HEK293T (cell line): ENCODE measurements around the gene ABHD10.
A peak's percentile ranks its signal among the peaks of the same experiment; 100 is the strongest.

Experiments
- CTCF ChIA-PET: fragments of 350-600 bp; formaldehyde crosslinking; extraction: SDS; loops from one replicate; lab custom pipeline; 2021; ENCODE audit warnings: antibody characterized with exemption, inconsistent platforms; lab: Yijun Ruan, JAX
- POLR2A ChIA-PET: fragments of 350-600 bp; formaldehyde crosslinking; extraction: SDS; loops from one replicate; lab custom pipeline; 2020; ENCODE audit warnings: antibody characterized with exemption, inconsistent platforms; lab: Yijun Ruan, JAX
- DNase-seq: peaks from one replicate; pipeline ENCODE4 v3.0.0; 2012; ENCODE audit warnings: mixed read lengths; ENCODE audit errors: extremely low spot score
- ARNT ChIP-seq: fragments of 450-650 bp; IDR thresholded peaks from 2 replicates; pipeline ENCODE4 v1.6.1; 2017; ENCODE audit warnings: mild to moderate bottlenecking
- BHLHE40 ChIP-seq: fragments of 450-650 bp; IDR thresholded peaks from 2 replicates; pipeline ENCODE4 v1.6.1; 2016; ENCODE audit warnings: mild to moderate bottlenecking, moderate library complexity, borderline replicate concordance
- CTBP1 ChIP-seq: fragments of 450-650 bp; IDR thresholded peaks from 2 replicates; pipeline ENCODE4 v1.6.1; 2016; ENCODE audit warnings: borderline replicate concordance
- ELF4 ChIP-seq: fragments of 450-650 bp; IDR thresholded peaks from 2 replicates; pipeline ENCODE4 v1.6.1; 2017; ENCODE audit warnings: antibody characterized with exemption
- FOXA1 ChIP-seq: fragments of 450-650 bp; IDR thresholded peaks from 2 replicates; pipeline ENCODE4 v1.6.1; 2016; ENCODE audit warnings: mild to moderate bottlenecking
- FOXK2 ChIP-seq: fragments of 450-650 bp; IDR thresholded peaks from 2 replicates; pipeline ENCODE4 v1.6.1; 2016; ENCODE audit warnings: mild to moderate bottlenecking
- FOXM1 ChIP-seq: fragments of 450-650 bp; IDR thresholded peaks from 2 replicates; pipeline ENCODE4 v1.6.1; 2017; ENCODE audit warnings: mild to moderate bottlenecking, borderline replicate concordance
- HDGF ChIP-seq: fragments of 450-650 bp; IDR thresholded peaks from 2 replicates; pipeline ENCODE4 v1.6.1; 2017; ENCODE audit warnings: antibody characterized with exemption, borderline replicate concordance
- L3MBTL2 ChIP-seq: fragments of 450-650 bp; conservative IDR thresholded peaks from 2 replicates; pipeline ENCODE4 v1.6.1; 2016; ENCODE audit warnings: mild to moderate bottlenecking
- LEF1 ChIP-seq: fragments of 450-650 bp; IDR thresholded peaks from 2 replicates; pipeline ENCODE4 v1.6.1; 2017; ENCODE audit warnings: mild to moderate bottlenecking, borderline replicate concordance
- NFRKB ChIP-seq: fragments of 450-650 bp; IDR thresholded peaks from 2 replicates; pipeline ENCODE4 v1.6.1; 2016; ENCODE audit warnings: mild to moderate bottlenecking, moderate library complexity
- SP1 ChIP-seq: fragments of 450-650 bp; IDR thresholded peaks from 2 replicates; pipeline ENCODE4 v1.6.1; 2017
- SUZ12 ChIP-seq: fragments of 450-650 bp; IDR thresholded peaks from 2 replicates; pipeline ENCODE4 v1.6.1; 2016; ENCODE audit warnings: mild to moderate bottlenecking
- TARDBP ChIP-seq: fragments of 450-650 bp; IDR thresholded peaks from 2 replicates; pipeline ENCODE4 v1.6.1; 2016
- ZNF384 ChIP-seq: fragments of 450-650 bp; IDR thresholded peaks from 2 replicates; pipeline ENCODE4 v1.6.1; 2016
- TF ChIP-seq, protein P1 (sequence below): fragments of 450-650 bp; IDR thresholded peaks from 2 replicates; pipeline ENCODE4 v1.6.1; 2016

ABHD10 gene

DNA sequence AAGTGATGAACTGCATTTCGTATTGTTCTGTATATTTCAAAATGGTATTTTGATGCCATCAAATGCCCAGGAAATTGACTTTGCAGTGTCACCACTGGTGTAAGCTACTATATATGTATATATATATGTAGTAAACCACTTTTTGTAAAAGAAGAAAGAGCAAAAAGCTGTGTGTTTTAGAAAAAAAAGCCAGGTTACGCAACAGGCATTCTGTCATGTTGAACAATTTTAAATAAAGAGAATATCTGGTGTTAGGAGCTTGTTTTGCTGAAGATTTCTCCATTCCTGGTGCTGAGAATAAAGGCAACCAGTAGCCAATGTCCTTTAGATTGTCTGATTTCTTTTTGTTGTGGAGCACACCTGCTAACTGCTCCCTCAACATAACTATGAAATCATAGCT lies 3.7 kb upstream of the ABHD10 start:
- ChIA-PET POLR2A (no interaction called here), CTCF (no interaction called here)
- TF ChIP-seq SP1 (no peak), ARNT (no peak), FOXK2 (no peak), ZNF384 (no peak), BHLHE40 (no peak), CTBP1 (no peak), LEF1 (no peak), ELF4 (no peak), HDGF (no peak), TARDBP (no peak), NFRKB (no peak), L3MBTL2 (no peak), FOXM1 (no peak), SUZ12 (no peak), FOXA1 (no peak)
- TF ChIP-seq, protein P1, sequence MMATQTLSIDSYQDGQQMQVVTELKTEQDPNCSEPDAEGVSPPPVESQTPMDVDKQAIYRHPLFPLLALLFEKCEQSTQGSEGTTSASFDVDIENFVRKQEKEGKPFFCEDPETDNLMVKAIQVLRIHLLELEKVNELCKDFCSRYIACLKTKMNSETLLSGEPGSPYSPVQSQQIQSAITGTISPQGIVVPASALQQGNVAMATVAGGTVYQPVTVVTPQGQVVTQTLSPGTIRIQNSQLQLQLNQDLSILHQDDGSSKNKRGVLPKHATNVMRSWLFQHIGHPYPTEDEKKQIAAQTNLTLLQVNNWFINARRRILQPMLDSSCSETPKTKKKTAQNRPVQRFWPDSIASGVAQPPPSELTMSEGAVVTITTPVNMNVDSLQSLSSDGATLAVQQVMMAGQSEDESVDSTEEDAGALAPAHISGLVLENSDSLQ: no peak
- DNase-seq: no peak

DNA sequence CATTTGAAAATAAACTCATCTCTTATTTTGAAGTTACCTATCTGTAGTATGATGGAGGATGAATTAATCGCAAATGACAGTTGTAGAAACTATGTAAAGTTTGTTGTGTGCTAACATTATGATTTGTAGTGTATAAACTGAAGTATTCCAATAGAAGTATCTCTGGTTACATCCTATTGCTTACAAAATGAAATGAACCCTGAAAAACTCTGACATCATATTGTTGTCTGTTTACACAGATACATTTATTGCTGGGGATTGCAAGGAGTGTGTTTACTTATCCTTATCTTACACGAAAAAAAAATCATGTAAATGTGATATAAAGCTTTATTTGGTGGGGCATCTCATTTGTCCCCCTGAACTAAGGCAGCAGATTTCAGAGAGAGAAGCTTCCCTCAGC lies 2.6 kb upstream of the ABHD10 start:
- ChIA-PET CTCF (no interaction called here), POLR2A (no interaction called here)
- TF ChIP-seq SUZ12 (no peak), FOXA1 (no peak), BHLHE40 (no peak), FOXK2 (no peak), HDGF (no peak)
- no peak for DNase-seq

DNA sequence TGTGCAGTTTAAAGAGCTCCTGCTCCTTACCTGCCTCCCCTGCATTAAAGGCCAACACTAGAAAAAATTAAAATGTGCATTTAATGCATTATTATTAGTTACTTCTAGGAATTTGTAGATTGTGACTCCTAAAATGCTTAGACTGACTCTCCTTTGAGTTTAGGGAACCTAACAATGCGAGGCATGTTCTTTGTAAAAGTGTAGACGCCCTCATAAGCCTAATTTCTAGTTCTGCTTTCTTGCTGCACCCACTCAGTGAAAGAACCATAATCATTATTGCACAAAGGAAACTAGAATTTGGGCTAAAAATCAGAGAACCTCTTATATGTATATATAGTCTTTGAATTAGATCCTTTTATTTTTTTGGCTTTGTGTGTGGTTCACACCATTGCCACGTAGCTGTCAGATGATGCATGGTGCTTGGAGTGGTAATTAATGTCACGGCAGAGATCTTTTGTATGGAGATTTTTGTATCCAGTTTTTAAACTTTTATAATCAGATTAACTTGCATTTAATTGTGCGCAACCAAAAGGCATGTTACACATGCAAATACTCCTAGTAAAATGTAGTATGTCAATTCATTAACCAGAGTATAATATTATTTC lies 710 bp downstream of the ABHD10 start:
- DNase-seq: no peak
- CTCF ChIA-PET: interaction anchor here (0.7 to 2.5 kb wide), 6 partner anchors 10 to 293 kb away, joined by 3 to 10 read pairs (median 6); no protein-coding TSS in a partner anchor
- POLR2A ChIA-PET: interaction anchor here (0.9 to 2.5 kb wide), 35 partner anchors 7 to 311 kb away, joined by 3 to 23 read pairs (median 4); partner anchors contain the start of gene PHLDB2

DNA sequence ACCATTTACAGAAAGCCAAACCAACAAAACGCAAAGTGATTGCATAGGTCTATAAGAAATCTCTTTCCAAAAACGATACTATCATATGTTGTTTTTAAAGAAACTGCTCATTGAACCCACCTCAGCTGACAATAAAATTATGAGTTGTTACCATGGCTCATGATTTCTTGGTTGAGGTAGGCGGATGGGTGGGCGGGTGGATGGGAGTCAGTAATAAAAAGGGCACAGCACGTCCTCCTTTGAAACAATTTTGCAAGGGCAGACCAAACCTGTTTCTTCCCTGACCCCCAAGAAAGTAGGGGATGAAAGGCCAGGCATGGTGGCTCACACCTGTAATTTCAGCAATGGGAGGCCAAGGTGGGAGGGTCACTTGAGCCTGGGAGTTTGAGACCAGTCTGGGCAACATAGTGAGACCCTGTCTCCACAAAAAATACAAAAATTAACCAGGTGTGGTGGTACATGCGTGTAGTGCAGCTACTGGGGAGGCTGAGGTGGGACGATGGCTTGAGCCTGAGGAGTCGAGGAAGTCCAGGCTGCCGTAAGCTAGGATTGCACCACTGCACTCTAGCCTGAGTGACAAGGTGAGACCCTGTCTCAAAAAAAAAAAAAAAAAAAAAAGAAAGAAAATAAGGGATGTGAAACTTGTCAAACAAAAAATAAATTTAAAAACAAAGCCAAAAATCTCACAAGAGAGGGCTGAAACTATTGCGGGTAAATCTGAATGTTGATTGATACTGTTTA lies 2.1 kb downstream of the ABHD10 start:
- TF ChIP-seq, protein P1: no peak
- TF ChIP-seq BHLHE40 (no peak), FOXK2 (no peak), NFRKB (no peak), SP1 (no peak), ZNF384 (no peak), TARDBP (no peak), CTBP1 (no peak)
- no peak for DNase-seq
- CTCF ChIA-PET: interaction anchor here (2.2 kb wide), 1 partner anchor 32 kb away, joined by 10 read pairs; no protein-coding TSS in a partner anchor
- POLR2A ChIA-PET: interaction anchor here (2.5 kb wide), 1 partner anchor 32 kb away, joined by 18 read pairs; no protein-coding TSS in a partner anchor

More for the DNA sequence above, 710 bp downstream of the ABHD10 start:
- TF ChIP-seq, protein P1: peak; percentile 75
- no peak for TF ChIP-seq SUZ12
- 0 out of 2 replicates have a peak, but pooled peaks have one; percentile 22 for TF ChIP-seq ELF4
- TF ChIP-seq NFRKB: no peak

DNA sequence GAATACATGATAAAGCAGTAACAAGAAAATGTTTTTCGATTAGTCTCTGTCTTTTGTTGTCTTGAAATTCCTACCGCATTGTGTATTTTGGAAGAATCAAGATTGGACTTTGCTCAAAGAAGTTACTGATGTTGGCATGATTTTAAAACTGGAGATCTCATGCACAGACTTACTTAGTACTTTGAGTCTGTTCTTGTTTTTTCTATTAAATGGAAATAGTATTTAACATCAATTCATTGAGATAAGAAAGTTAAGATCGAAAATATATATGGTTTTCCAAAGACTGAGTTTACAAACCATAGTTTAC lies 2.6 kb downstream of the ABHD10 start:
- ChIA-PET CTCF (no interaction called here), POLR2A (no interaction called here)
- no peak for DNase-seq
- TF ChIP-seq SUZ12 (no peak), SP1 (no peak), ARNT (no peak), LEF1 (no peak)

DNA sequence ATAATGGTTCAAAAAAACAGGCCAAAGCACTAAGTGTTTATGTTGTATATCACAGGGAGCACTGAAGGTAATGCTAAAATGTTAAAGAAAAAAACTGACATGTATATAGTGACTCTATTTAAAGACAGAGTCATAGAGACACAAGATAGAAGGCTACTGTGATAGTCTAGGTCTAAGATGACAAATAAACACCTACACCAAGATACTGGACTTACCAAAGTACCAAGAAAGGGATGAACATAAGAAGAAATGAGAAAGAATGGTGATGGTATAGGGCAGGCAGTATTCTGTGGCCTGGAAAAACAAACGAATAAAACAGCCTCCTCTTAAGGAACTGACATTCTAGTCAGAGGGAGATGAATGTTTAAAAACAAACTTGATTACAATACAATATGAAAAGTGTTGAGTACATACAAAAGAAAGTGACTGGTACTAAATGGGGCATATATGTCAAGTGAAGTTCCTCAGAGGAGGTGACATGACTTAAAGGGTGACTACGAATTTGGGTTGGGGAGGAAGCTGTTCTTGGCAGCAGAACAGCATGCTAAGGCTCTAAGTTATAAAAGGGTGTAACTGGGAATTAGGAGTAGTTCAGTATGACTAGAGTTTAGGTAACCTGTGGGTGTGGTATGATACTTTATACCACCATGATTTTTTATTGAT lies 5.9 kb downstream of the ABHD10 start:
- POLR2A ChIA-PET: no interaction called here
- DNase-seq: no peak
- CTCF ChIA-PET: no interaction called here
- TF ChIP-seq LEF1 (no peak), CTBP1 (no peak), L3MBTL2 (no peak), TARDBP (no peak), HDGF (no peak), BHLHE40 (no peak), FOXA1 (no peak)
